Keratinocyte (primary cell): ENCODE results near the gene URB2. TPM values are rescaled to one million over a fixed set of nuclear protein-coding genes. Genes with fewer than 3 reads are reported as not detected.

Source experiments
- DNase-seq: peaks from one replicate; pipeline ENCODE4 v3.0.0-alpha.2; 2011; ENCODE audit warnings: low read depth, missing footprints, low spot score
- FAIRE-seq: peaks from 2 replicates; lab custom pipeline; 2011; peaks lifted over from hg19 to GRCh38; lab: Jason Lieb, UNC
- H2AFZ ChIP-seq: 2 replicates; pipeline ENCODE4 v1.6.0; 2012; ENCODE audit warnings: low read length, control low read depth, inconsistent platforms; ENCODE audit not compliant: control insufficient read depth
- H3K27ac ChIP-seq: 2 replicates; pipeline ENCODE4 v1.5.1; 2011; ENCODE audit warnings: low read length; ENCODE audit not compliant: control insufficient read depth, insufficient read depth
- H3K27me3 ChIP-seq: 3 replicates; pipeline ENCODE4 v1.6.0; 2011; ENCODE audit warnings: low read length; ENCODE audit not compliant: control insufficient read depth, insufficient read depth; ENCODE audit errors: extremely low read depth
- H3K36me3 ChIP-seq, 2 experiments: 2 replicates in 1 of 2; 3 replicates in 1 of 2; pipeline ENCODE4 v1.5.1; 2011; ENCODE audit warnings: low read length in 2 of 2, mild to moderate bottlenecking in 1 of 2; ENCODE audit not compliant: control insufficient read depth in 2 of 2, insufficient read depth in 2 of 2; ENCODE audit errors: extremely low read depth in 1 of 2
- H3K4me1 ChIP-seq: 3 replicates; pipeline ENCODE4 v1.5.1; 2011; ENCODE audit warnings: low read length; ENCODE audit not compliant: control insufficient read depth, insufficient read depth; ENCODE audit errors: extremely low read depth
- H3K4me2 ChIP-seq: 3 replicates; pipeline ENCODE4 v1.6.0; 2011; ENCODE audit warnings: low read depth, low read length; ENCODE audit not compliant: control insufficient read depth, insufficient read depth; ENCODE audit errors: extremely low read depth
- H3K4me3 ChIP-seq, 3 experiments: fragments of 200-600 bp in 1 of 3; sonication (generic) in 1 of 3; 2 replicates in 2 of 3; 3 replicates in 1 of 3; pipeline ENCODE4 v1.5.1; 2011 to 2016; ENCODE audit warnings: low read length in 3 of 3, mild to moderate bottlenecking in 3 of 3, control low read depth in 2 of 3, inconsistent platforms in 1 of 3, low read depth in 1 of 3, mixed read lengths in 1 of 3, mixed run types in 1 of 3, moderate library complexity in 1 of 3; ENCODE audit not compliant: control insufficient read depth in 2 of 3, insufficient read depth in 2 of 3; ENCODE audit errors: extremely low read depth in 1 of 3
- H3K79me2 ChIP-seq: 2 replicates; pipeline ENCODE4 v1.6.0; 2012; ENCODE audit warnings: low read length; ENCODE audit not compliant: control insufficient read depth, insufficient read depth
- H3K9ac ChIP-seq: 3 replicates; pipeline ENCODE4 v1.6.0; 2011; ENCODE audit warnings: low read length; ENCODE audit not compliant: control insufficient read depth, insufficient read depth; ENCODE audit errors: extremely low read depth
- H3K9me1 ChIP-seq: 3 replicates; pipeline ENCODE4 v1.6.0; 2011; ENCODE audit warnings: low read length; ENCODE audit not compliant: control insufficient read depth, insufficient read depth; ENCODE audit errors: extremely low read depth
- H3K9me3 ChIP-seq: 2 replicates; pipeline ENCODE4 v1.5.1; 2012; ENCODE audit warnings: low read depth, low read length; ENCODE audit not compliant: control insufficient read depth
- H4K20me1 ChIP-seq: 3 replicates; pipeline ENCODE4 v1.6.0; 2011; ENCODE audit warnings: low read length; ENCODE audit not compliant: control insufficient read depth, insufficient read depth; ENCODE audit errors: extremely low read depth
- EZH2 ChIP-seq: IDR thresholded peaks from one replicate; pipeline ENCODE4 v1.6.1; 2012; ENCODE audit warnings: inconsistent platforms, mild to moderate bottlenecking, low read length, moderate library complexity
- dilution Hi-C: fragments of 300-500 bp; cut with MboI; formaldehyde crosslinking; loops from one replicate; pipeline ENCODE4 v1.7.0; 2020; ENCODE audit warnings: low sequenced_read_pairs; ENCODE audit not compliant: extremely low pct_ligation_motif_present
- polyA plus RNA-seq, 5 experiments: library from polyadenylated mRNA; depleted of rRNA in 3 of 5; stranded (reverse) in 3 of 5; stranded (forward) in 1 of 5; unstranded in 1 of 5; fragments of >200 nt; gene quantifications; 1 replicate in 1 of 5; 2 replicates in 3 of 5; 3 replicates in 1 of 5; pipeline versions ENCODE4 v1.2.1 to v1.2.3, GENCODE V29; 2011 to 2012; ENCODE audit warnings: missing spikeins in 2 of 5, low read depth in 1 of 5, low replicate concordance in 1 of 5
- TF ChIP-seq, protein P1 (sequence below), 3 experiments: IDR thresholded peaks in 1 of 3; conservative IDR thresholded peaks in 1 of 3; optimal IDR thresholded peaks in 1 of 3; 2 replicates in 2 of 3; 3 replicates in 1 of 3; pipeline versions ENCODE3 to v1.5.1; 2011; ENCODE audit warnings: low read length in 3 of 3, mild to moderate bottlenecking in 3 of 3, moderate library complexity in 2 of 3, control low read depth in 1 of 3, inconsistent platforms in 1 of 3; ENCODE audit not compliant: insufficient read depth in 2 of 3; ENCODE audit errors: extremely low read depth in 1 of 3

The URB2 gene
- polyA plus RNA-seq, 1 donor (not counting 4 experiments of a cell fraction or from before 2014, with no cell fraction given), result 8.5 TPM

- no peak for TF ChIP-seq EZH2
- TF ChIP-seq, protein P1, sequence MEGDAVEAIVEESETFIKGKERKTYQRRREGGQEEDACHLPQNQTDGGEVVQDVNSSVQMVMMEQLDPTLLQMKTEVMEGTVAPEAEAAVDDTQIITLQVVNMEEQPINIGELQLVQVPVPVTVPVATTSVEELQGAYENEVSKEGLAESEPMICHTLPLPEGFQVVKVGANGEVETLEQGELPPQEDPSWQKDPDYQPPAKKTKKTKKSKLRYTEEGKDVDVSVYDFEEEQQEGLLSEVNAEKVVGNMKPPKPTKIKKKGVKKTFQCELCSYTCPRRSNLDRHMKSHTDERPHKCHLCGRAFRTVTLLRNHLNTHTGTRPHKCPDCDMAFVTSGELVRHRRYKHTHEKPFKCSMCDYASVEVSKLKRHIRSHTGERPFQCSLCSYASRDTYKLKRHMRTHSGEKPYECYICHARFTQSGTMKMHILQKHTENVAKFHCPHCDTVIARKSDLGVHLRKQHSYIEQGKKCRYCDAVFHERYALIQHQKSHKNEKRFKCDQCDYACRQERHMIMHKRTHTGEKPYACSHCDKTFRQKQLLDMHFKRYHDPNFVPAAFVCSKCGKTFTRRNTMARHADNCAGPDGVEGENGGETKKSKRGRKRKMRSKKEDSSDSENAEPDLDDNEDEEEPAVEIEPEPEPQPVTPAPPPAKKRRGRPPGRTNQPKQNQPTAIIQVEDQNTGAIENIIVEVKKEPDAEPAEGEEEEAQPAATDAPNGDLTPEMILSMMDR (optimal IDR thresholded peaks at IDR 0.05 in 1 of 3, IDR thresholded peaks at IDR 0.05 in 1 of 3, conservative IDR thresholded peaks at IDR 0.05 in 1 of 3; ENCODE audit: extremely low read depth in 1 of 3, insufficient read depth in 2 of 3, low read length in 3 of 3), result no peak
- no peaks in the 10 kb centered on the region for H3K4me1 ChIP-seq
- no peak overlapping the region for H3K4me3 ChIP-seq
- peaks cover 30 to 34% of the 10 kb centered on the region in 2 experiments for H3K36me3 ChIP-seq
- H3K9me1 ChIP-seq, result no peaks in the 10 kb centered on the region
- H4K20me1 ChIP-seq, result no peaks in the 10 kb centered on the region
- DNase-seq (no peak), FAIRE-seq (no peak)
- no peaks in the 10 kb centered on the region for H3K27me3 ChIP-seq
- dilution Hi-C loops, result no loop called here
- no peak overlapping the region for H3K9ac ChIP-seq
- no peak overlapping the region for H3K4me2 ChIP-seq
- H3K27ac ChIP-seq, result no peak overlapping the region
- no peak overlapping the region for H2AFZ ChIP-seq
- no peaks in the 10 kb centered on the region for H3K9me3 ChIP-seq
- H3K79me2 ChIP-seq, result peaks cover 44% of the 10 kb centered on the region
Observed at GRCh38 chr1:229636042-229636441, 10.0 kb downstream of the URB2 start.

DNA sequence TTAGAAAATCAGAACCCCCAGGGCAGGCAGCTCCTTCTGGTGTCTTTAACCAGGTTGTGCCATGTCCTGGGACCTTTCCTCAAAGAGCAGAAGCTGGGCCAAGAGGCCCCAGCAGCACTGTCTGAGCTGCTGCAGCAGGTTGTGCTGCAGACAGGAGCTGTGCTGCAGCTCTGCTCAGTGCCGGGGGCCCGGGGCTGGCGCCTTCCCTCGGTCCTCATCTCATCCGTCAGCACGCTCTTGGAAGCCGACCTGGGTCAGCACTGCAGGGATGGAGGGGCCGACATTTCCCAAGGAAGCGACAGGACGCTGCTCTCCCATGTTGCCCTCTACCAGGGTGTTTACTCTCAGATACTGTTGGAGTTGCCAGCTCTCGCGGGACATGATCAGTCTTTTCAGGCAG is 11.7 kb downstream of the URB2 start:
- Histone ChIP-seq H4K20me1 (no peaks in the 10 kb centered on the region), H3K4me3 (no peak overlapping the region), H2AFZ (no peak overlapping the region), H3K27ac (no peak overlapping the region), H3K4me1 (no peaks in the 10 kb centered on the region), H3K9ac (no peak overlapping the region), H3K27me3 (no peaks in the 10 kb centered on the region), H3K79me2 (peaks cover 46% of the 10 kb centered on the region), H3K36me3 (peaks cover 32 to 34% of the 10 kb centered on the region in 2 experiments), H3K4me2 (no peak overlapping the region), H3K9me3 (no peaks in the 10 kb centered on the region), H3K9me1 (no peaks in the 10 kb centered on the region)
- TF ChIP-seq, protein P1 (optimal IDR thresholded peaks at IDR 0.05 in 1 of 3, IDR thresholded peaks at IDR 0.05 in 1 of 3, conservative IDR thresholded peaks at IDR 0.05 in 1 of 3; ENCODE audit: extremely low read depth in 1 of 3, insufficient read depth in 2 of 3, low read length in 3 of 3), result no peak
- TF ChIP-seq EZH2, result no peak
- no peak for FAIRE-seq
- dilution Hi-C loops, result no loop called here
- no peak for DNase-seq
